Activated CD4-positive, CD25-positive, alpha-beta regulatory T cell (primary cell): Measurements from ENCODE around the gene PAFAH1B1.
"Not testable (repeated sequence)": the region's sequence is repeated elsewhere in the genome, so short reads cannot be mapped to it uniquely, and the experiment has no call there.

Experiments
- DNase-seq, 4 experiments: peaks; one replicate each; lab custom pipeline; 2025; lab: John Stamatoyannopoulos, UW

PAFAH1B1 gene

DNA sequence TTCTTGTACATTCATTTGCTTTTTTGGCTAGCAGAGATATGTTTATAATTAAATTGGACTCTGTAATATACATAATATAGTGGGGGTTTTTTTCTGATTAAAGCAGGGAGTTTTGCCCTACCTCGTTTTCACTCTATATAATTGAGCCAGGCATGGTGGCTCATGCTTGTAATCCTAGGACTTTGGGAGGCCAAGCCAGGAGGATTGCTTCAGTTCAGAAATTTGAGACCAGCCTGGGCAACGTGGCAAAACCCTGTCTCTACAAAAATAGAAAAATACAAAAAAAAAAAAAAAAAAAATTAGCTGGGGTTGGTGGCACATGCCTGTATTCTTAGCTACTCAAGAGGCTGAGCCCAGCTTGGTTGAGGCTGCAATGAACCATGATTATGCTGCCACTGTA is 42.2 kb downstream of the PAFAH1B1 start:
- no peak for DNase-seq

GRCh38 chr17:2636169-2636930 is 42.9 kb downstream of the PAFAH1B1 start:
- DNase-seq = no peak

GRCh38 chr17:2637422-2637821 is 44.0 kb downstream of the PAFAH1B1 start:
- no peak for DNase-seq

- DNase-seq = no peak
Measured at GRCh38 chr17:2644971-2645370, 51.5 kb downstream of the PAFAH1B1 start.

DNA sequence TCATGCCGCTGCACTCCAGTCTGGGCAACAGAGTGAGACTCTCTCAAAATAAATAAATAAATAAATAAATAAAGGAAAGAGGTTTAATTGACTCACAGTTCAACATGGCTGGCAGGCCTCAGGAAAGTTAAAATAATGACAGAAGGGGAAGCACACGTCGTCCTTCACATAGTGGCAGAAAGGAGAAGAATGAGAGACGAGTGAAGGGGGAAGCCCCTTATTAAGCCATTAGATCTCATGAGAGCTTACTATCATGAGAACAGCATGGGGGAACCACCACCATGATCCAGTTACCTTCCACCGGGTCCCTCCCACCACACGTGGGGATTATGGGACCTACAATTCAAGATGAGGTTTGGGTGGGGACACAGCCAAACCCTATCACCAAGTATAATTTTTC is 54.5 kb downstream of the PAFAH1B1 start:
- DNase-seq = no peak

DNA sequence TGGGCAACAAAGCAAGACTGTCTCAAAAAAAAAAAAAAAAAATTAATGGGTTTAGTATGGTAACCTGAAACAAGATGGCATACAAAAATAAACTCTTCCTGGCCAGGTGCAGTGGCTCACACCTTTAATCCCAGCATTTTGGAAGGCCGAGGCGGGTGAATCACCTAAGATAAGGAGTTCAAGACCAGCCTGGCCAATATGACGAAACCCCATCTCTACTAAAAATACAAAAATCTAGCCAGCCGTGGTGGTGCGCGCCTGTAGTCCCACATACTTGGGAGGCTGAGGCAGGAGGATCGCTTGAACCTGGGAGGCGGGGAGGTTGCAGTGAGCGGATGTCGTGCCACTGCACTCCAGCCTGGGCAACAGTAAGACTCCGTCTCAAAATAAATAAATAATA is 55.7 kb downstream of the PAFAH1B1 start:
- no peak for DNase-seq

- DNase-seq = not testable (repeated sequence)
Measured at GRCh38 chr17:2652911-2653310, 59.5 kb downstream of the PAFAH1B1 start.

DNA sequence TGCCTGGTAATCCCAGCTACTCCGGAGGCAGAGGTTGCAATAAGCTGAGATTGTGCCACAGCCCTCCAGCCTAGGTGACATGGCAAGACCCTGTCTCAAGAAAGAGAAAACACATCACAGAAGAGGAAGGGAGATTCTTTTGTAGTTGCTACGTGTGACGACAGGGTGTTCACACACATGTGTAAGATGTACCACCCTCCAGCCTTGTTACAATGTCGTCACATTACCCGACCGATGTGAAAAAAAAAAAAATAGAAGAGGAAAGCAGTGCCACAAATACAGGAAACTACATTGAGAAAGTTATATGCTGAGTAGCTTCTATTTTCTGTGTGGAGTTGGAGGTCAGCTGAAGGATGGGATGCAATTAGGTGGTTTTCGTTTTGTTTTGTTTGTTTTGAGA is 62.1 kb downstream of the PAFAH1B1 start:
- no peak for DNase-seq

DNA sequence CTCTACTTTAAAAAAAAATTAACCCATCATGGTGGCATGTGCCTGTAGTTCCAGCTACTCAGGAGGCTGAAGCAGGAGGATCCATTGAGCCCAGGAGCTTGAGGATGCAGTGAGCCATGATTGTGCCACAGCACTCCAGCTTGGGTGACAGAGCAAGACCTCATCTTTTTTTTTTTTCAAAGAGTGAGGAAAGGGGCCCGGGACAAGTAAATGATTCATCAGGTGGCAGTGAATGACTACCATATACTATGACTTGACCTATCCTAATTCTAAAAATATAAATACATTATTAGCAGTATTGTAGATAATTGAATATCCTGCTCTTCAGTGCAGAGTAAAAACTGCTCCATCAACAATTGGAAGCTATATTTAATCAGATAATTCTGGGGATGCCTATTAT is 62.8 kb downstream of the PAFAH1B1 start:
- DNase-seq = no peak

- not testable (repeated sequence) for DNase-seq
Measured at GRCh38 chr17:2659337-2659736, 65.9 kb downstream of the PAFAH1B1 start.

DNA sequence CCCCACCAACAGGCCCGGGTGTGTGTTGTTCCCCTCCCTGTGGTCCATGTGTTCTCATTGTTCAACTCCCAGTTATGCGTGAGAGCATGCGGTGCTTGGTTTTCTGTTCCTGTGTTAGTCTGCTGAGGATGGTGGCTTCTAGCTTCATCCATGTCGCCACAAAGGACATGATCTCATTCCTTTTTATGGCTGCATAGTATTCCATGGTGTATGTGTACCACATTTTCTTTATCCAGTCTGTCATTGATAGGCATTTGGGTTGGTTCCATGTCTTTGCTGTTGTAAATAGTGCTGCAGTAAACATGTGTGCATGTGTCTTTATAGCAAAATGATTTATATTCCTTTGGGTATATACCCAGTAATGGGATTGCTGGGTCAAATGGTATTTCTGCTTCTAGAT is 67.0 kb downstream of the PAFAH1B1 start:
- not testable (repeated sequence) for DNase-seq

DNA sequence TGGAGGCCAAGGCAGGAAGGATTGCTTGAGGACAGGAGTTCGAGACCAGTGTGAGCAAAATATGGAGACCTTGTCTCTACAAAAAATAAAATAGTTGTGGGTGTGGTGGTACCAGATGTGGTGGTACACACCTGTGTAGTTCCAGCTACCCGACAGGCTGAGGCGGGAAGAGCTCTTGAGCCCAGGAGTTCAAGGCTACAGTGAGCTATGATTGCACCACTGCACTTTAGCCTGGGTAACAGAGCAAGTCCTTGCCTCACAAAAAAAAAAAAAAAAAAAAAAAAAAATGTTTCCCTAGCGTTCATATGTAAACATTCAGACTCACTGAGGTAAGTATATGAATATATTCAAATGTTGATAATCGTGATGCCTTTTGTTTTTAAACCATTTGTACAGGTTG is 78.6 kb downstream of the PAFAH1B1 start:
- no peak for DNase-seq

GRCh38 chr17:2679247-2679646 is 85.8 kb downstream of the PAFAH1B1 start:
- DNase-seq = not testable (repeated sequence)

DNA sequence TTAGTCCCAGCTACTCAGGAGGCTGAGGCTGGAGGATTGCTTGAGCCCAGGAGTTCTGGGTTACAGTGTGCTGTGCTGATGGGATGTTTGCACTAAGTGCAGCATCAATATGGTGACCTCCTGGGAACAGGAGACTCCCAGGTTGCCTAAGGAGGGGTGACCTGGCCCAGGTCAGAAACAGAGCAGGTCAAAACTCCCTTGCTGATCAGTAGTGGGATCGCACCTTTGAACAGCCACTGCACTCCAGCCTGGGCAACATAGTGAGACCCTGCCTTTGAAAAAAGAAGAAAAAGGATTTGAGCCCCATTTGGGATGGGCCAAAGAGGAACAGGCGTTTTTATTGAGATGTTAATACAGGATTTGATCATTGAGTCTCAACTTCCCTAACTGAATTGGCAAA is 87.5 kb downstream of the PAFAH1B1 start:
- no peak for DNase-seq

GRCh38 chr17:2681650-2682049 is 88.2 kb downstream of the PAFAH1B1 start:
- no peak for DNase-seq

DNA sequence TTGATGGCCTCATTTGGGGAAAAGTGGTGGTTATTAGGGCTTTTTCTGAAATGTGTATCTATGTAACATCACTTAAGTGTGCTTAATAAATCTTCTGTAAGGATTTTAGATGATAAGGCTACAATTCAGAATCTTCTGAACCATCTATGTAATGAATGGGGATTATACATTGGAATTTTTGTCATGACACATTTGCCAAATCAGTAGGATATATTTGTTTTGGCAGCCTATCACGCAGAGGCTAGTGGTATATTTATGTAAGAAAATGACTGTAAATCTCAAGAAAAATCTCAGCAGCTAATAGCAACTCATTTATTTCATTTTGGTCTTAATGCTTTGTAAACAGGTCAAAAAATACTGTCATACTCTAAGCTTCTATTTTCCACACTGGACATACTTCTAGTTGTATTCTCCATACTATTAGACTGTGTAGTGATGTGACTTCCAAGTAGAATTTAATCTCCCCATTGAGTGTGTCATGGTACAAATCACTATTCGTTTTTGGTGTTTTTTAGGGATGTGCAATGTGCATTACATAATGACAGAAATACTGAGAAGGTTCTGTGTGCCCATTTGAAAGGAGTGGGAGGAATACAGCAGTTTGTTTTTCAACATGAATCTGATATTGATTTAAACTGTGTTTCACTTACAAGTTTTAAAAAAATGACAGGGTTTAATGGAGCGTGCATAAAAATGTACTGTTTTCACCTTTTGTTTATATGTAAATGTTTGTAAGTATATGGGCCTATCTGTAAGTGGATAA is 88.9 kb downstream of the PAFAH1B1 start:
- DNase-seq = no peak

DNA sequence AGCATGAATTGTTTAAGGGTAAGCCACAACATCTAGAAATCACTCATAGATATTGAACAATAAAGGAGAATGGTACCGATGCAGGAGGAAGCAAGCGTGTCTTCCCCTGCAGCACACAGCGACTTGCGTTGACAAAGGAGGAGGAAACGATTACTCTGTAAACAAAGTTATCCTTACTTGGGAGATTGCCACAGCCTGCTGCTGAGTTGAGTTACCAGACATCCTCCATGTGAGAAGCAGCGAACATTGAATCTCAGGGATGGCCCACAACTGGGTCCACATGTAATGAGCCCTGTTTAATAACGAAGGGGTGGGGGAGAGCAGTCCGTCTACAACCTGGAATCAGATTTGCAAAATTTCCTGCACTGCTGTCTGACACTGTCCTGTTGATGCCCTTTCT is 90.5 kb downstream of the PAFAH1B1 start:
- no peak for DNase-seq

GRCh38 chr17:2684549-2684948 is 91.1 kb downstream of the PAFAH1B1 start:
- no peak for DNase-seq

DNA sequence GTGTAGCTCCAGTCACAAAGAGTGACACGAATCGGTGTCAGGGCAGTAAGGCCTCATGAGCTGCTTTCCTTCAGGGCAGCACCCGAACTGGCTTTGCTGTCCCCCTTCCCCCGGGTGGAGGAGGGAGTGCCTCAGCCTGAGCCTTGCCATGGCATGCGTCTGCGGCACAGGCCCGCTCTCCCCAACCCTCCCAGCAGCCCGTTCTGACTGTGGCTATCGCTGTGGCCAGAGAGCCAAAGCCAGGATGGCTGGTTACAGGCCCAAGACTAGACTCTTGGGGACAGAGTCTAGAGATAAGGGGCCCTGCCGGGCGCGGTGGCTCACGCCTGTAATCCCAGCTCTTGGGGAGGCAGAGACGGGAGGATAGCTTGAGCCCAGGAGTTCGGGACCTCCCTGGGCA is 92.2 kb downstream of the PAFAH1B1 start:
- DNase-seq = no peak

DNA sequence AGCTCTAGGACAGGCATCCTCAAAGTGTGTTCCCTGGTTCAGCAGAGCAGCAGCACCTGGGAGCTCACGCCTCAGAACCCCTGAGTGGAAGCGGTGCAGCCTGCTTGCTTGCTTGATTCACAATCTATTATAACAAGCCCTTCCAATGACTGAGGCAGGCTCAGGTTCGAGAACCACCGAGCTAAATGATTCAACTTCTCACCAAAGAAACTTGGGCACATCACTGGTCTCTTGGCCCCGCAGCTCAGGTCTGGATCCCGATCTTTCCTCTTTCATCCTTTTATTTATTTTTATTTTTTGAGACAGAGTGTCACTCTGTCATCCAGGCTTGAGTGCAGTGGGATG is 93.6 kb downstream of the PAFAH1B1 start:
- DNase-seq = no peak

DNA sequence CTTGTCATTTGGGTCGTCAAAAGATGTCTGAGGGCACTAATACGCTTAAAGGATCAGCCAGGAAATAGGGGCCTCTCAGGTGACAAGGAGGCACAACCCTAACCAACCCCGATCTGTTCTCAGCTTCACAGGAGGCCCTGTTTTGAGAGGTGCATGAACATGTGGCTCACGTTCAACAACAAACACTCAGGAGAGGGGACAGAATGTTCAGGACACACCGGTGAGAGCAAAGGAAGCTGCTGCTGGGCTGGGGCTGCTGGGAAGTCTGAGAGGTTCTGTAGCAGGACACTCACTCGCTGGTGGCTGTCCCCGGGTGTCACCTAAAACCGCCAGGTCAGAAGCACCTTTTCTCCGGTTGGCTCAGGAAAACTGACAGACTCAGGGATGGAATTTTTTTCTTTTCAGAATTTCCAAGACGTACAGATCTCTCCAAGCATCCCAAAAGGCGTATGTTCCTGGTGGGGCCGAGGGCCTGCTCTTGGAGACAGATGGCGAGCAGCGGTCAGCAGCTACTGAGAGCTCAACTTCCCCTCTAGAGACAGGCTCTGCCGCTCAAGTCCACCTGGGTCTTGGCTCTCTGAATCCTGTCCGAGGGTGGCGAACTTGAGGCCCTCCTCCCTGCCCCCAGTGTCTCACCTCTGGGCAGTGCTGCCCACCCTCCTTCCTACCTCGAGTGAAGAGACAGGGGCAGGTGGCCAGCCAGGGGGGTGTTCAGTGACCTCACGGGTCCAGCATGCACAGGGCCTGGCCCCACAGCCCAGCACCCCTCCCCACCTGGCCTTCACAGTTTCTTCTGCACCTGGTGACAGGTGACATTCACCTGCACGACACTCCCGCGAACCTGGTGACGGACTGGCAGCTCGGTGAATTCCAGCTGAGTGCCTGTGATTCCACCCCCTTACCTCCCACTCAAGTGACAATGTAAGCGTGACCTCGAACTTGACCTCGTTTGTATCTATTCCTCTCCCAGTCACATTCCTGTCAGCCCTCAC is 95.2 kb downstream of the PAFAH1B1 start:
- no peak for DNase-seq

DNA sequence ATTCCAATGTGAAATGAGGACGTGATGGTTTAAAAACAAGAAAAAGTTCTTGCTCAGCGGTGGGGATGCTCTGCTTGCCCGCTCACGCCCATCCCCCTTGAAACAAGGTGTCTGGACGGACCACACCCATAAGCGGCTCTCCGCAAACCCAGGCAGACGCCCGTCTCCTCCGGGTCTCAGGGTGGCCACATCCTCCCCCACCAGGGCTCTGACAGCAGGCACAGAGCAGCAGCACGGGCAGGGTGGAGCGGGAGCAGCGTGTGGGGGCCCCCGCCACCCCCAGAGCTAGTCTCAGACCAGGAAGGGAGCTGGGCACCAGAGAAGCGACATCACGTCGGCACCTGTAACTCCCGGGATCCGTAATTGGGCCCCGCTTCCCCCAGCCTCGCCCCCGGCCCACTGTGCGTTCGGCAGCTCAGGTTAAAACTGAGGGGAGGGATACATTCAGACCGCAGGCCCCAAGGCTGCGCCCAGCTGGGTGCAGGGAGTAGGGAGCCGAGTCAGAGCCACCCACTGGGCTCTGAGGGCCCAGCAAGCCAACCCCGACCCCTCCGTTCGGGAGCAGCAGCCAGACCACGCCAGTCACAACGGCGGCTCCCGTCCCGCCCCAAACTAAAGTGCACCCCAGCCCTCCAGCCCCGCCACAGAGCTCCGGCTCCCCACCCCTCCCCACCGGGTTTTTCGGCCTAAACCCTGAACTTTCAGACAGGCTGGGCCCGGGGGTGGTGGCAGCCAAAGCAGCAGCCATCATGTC is 96.1 kb downstream of the PAFAH1B1 start:
- no peak for DNase-seq
